HEK293 (cell line): ENCODE results near the gene COX5A.
A peak's percentile ranks its signal among the peaks of the same experiment; 100 is the strongest.

ENCODE experiments used
- CTCF ChIA-PET: fragments of 350-600 bp; formaldehyde crosslinking; extraction: SDS; loops from one replicate; lab custom pipeline; 2021; ENCODE audit warnings: antibody characterized with exemption; lab: Yijun Ruan, JAX
- POLR2A ChIA-PET: fragments of 300-600 bp; formaldehyde crosslinking; extraction: SDS; loops from one replicate; lab custom pipeline; 2020; ENCODE audit warnings: antibody characterized with exemption, inconsistent platforms; lab: Yijun Ruan, JAX
- H3K27ac ChIP-seq: fragments of 200-500 bp; sonication (Bioruptor generic); 2 replicates; pipeline ENCODE4 v1.5.1; 2014; ENCODE audit warnings: low read depth, low read length, control low read depth, inconsistent platforms; ENCODE audit errors: extremely low read depth
- H3K36me3 ChIP-seq, 2 experiments: fragments of 200-500 bp in 1 of 2; sonication (Bioruptor generic) in 1 of 2; 1 replicate in 1 of 2; 2 replicates in 1 of 2; pipeline ENCODE4 v1.5.1; 2014 to 2017; ENCODE audit warnings: inconsistent platforms in 2 of 2, low read length in 2 of 2; ENCODE audit not compliant: control insufficient read depth in 2 of 2, insufficient read depth in 1 of 2
- H3K4me1 ChIP-seq: fragments of 200-500 bp; sonication (Bioruptor generic); 2 replicates; pipeline ENCODE4 v1.5.1; 2014; ENCODE audit warnings: mild to moderate bottlenecking, low read length, inconsistent platforms; ENCODE audit not compliant: control insufficient read depth, insufficient read depth
- H3K4me3 ChIP-seq: 2 replicates; pipeline ENCODE4 v1.5.1; 2011; ENCODE audit warnings: low read depth, mild to moderate bottlenecking, control low read depth, low read length, moderate library complexity
- H3K9me3 ChIP-seq: fragments of 200-500 bp; sonication (Bioruptor generic); 2 replicates; pipeline ENCODE4 v1.5.1; 2014; ENCODE audit warnings: low read depth, low read length, inconsistent platforms; ENCODE audit not compliant: control insufficient read depth, insufficient read depth
- MZF1 ChIP-seq: fragments of 450-650 bp; formaldehyde crosslinking; IDR thresholded peaks from 2 replicates; pipeline ENCODE4 v1.5.1; 2017; ENCODE audit warnings: missing biosample characterization, missing genetic modification characterization, borderline replicate concordance
- PRDM1 ChIP-seq: fragments of 450-650 bp; formaldehyde crosslinking; IDR thresholded peaks from 2 replicates; pipeline ENCODE4; 2016; ENCODE audit warnings: missing biosample characterization, missing genetic modification characterization
- SP3 ChIP-seq: fragments of 450-650 bp; formaldehyde crosslinking; IDR thresholded peaks from 2 replicates; pipeline ENCODE4 v1.5.1; 2016; ENCODE audit warnings: missing biosample characterization, missing genetic modification characterization
- ZBTB1 ChIP-seq: fragments of 450-650 bp; formaldehyde crosslinking; IDR thresholded peaks from 2 replicates; pipeline ENCODE4 v1.5.1; 2016; ENCODE audit warnings: missing biosample characterization, missing genetic modification characterization
- ZBTB17 ChIP-seq: fragments of 450-650 bp; formaldehyde crosslinking; IDR thresholded peaks from 2 replicates; pipeline ENCODE4 v1.5.1; 2016; ENCODE audit warnings: missing biosample characterization, missing genetic modification characterization
- ZFP37 ChIP-seq: fragments of 450-650 bp; formaldehyde crosslinking; IDR thresholded peaks from 2 replicates; pipeline ENCODE4 v1.5.1; 2016; ENCODE audit warnings: missing biosample characterization, missing genetic modification characterization
- ZNF335 ChIP-seq: fragments of 450-650 bp; formaldehyde crosslinking; conservative IDR thresholded peaks from 2 replicates; pipeline ENCODE4 v1.5.1; 2016; ENCODE audit warnings: missing biosample characterization, missing genetic modification characterization
- ZNF394 ChIP-seq: fragments of 450-650 bp; formaldehyde crosslinking; IDR thresholded peaks from 2 replicates; pipeline ENCODE4 v1.5.1; 2016; ENCODE audit warnings: missing biosample characterization, missing genetic modification characterization, mild to moderate bottlenecking, moderate library complexity, borderline replicate concordance
- ZNF423 ChIP-seq: fragments of 450-650 bp; formaldehyde crosslinking; IDR thresholded peaks from 2 replicates; pipeline ENCODE4 v1.5.1; 2016; ENCODE audit warnings: missing biosample characterization, missing genetic modification characterization
- ZNF501 ChIP-seq: fragments of 450-650 bp; formaldehyde crosslinking; IDR thresholded peaks from 2 replicates; pipeline ENCODE4 v1.5.1; 2016; ENCODE audit warnings: missing biosample characterization, missing genetic modification characterization
- ZNF600 ChIP-seq: fragments of 450-650 bp; formaldehyde crosslinking; IDR thresholded peaks from 2 replicates; pipeline ENCODE4 v1.5.1; 2016; ENCODE audit warnings: missing biosample characterization, missing genetic modification characterization
- ZNF623 ChIP-seq: fragments of 450-650 bp; formaldehyde crosslinking; IDR thresholded peaks from 2 replicates; pipeline ENCODE4 v1.5.1; 2016; ENCODE audit warnings: missing biosample characterization, missing genetic modification characterization
- ZNF701 ChIP-seq: fragments of 450-650 bp; formaldehyde crosslinking; IDR thresholded peaks from 2 replicates; pipeline ENCODE4 v1.5.1; 2016; ENCODE audit warnings: missing biosample characterization, missing genetic modification characterization
- TF ChIP-seq, protein P1 (sequence below): fragments of 450-650 bp; formaldehyde crosslinking; IDR thresholded peaks from 2 replicates; pipeline ENCODE4 v1.5.1; 2016; ENCODE audit warnings: missing biosample characterization, missing genetic modification characterization
- TF ChIP-seq, protein P2 (sequence below): fragments of 450-650 bp; formaldehyde crosslinking; IDR thresholded peaks from 2 replicates; pipeline ENCODE4 v1.5.1; 2016; ENCODE audit warnings: missing biosample characterization, missing genetic modification characterization
- TF ChIP-seq, protein P3 (sequence below): fragments of 450-650 bp; formaldehyde crosslinking; IDR thresholded peaks from 2 replicates; pipeline ENCODE4 v1.5.1; 2017; ENCODE audit warnings: missing biosample characterization, missing genetic modification characterization
- TF ChIP-seq, protein P4 (sequence below): fragments of 450-650 bp; formaldehyde crosslinking; IDR thresholded peaks from 2 replicates; pipeline ENCODE4 v1.5.1; 2017; ENCODE audit warnings: missing biosample characterization, missing genetic modification characterization

COX5A gene

DNA sequence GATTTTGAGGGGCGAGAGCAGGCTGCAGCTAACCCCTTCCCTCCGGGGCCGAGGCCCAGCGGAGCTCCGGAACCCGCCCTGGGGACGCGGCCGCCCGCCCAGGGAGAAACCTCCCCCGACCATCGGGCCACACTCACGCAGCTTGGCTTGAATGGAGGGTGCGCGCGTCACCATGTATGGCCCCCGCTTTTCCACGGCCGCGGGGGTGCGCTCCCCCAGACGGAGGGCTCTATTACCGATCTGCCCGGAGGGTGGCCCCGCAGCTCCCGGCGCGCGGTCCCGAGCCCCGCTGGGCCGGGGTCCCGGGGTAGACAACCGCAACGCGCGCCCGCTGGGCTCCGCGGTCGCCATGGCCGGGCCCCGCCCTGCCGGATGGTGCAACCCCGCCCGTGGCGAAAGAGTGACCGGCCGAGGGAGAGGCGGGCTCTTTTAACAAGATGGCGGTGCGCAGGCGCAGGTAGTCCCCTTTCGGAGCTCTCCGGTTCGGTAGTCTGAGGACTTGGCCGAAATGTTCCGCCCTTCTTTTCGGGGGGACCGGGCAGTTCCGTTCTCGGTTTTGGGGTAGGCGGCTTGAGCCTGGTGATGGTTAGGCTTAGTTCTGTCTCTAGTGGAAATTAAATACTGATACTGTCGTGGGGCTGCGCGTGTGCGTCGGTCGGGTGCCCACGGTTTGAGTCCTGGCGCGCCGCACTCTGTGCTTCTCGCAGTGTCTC is 31.3 kb downstream of the COX5A start, which contains the start of gene FAM219B (continued):
- TF ChIP-seq, protein P1, sequence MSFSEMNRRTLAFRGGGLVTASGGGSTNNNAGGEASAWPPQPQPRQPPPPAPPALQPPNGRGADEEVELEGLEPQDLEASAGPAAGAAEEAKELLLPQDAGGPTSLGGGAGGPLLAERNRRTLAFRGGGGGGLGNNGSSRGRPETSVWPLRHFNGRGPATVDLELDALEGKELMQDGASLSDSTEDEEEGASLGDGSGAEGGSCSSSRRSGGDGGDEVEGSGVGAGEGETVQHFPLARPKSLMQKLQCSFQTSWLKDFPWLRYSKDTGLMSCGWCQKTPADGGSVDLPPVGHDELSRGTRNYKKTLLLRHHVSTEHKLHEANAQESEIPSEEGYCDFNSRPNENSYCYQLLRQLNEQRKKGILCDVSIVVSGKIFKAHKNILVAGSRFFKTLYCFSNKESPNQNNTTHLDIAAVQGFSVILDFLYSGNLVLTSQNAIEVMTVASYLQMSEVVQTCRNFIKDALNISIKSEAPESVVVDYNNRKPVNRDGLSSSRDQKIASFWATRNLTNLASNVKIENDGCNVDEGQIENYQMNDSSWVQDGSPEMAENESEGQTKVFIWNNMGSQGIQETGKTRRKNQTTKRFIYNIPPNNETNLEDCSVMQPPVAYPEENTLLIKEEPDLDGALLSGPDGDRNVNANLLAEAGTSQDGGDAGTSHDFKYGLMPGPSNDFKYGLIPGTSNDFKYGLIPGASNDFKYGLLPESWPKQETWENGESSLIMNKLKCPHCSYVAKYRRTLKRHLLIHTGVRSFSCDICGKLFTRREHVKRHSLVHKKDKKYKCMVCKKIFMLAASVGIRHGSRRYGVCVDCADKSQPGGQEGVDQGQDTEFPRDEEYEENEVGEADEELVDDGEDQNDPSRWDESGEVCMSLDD (tag by site-specific recombination), result peak; percentile 64

DNA sequence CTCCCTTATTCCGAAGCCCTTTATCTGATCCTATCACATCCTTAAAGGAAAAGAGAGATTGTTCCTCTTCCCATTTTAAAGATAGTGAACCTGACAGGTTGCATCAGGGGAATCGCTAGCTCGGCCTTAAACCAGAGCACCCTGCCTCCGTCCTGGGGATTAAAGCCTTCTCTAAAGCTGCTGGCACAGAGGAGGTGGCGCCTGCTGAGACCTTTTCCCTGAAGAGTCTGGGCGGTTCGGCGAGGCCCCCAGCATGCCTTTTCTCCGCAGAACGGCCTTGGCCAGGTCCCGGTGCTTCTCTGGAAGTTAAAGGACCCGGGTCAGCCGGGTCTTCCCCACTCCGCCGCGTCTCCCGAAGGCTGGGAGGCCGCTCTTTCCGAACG is 31.8 kb downstream of the COX5A start:
- Histone ChIP-seq H3K4me3 (peak overlapping the region; percentile 82), H3K27ac (peak overlapping the region; percentile 89), H3K9me3 (no peaks in the 10 kb centered on the region), H3K4me1 (peaks cover 3% of the 10 kb centered on the region; the same call in 1 of the 2 replicates), H3K36me3 (peaks cover 32 to 45% of the 10 kb centered on the region in 2 experiments)
- TF ChIP-seq, protein P2, sequence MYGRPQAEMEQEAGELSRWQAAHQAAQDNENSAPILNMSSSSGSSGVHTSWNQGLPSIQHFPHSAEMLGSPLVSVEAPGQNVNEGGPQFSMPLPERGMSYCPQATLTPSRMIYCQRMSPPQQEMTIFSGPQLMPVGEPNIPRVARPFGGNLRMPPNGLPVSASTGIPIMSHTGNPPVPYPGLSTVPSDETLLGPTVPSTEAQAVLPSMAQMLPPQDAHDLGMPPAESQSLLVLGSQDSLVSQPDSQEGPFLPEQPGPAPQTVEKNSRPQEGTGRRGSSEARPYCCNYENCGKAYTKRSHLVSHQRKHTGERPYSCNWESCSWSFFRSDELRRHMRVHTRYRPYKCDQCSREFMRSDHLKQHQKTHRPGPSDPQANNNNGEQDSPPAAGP, result no peak
- TF ChIP-seq ZNF623 (no peak), ZNF501 (tag by site-specific recombination) (0 out of 2 replicates have a peak, but pooled peaks have one; percentile 38), SP3 (tag by site-specific recombination) (peak; percentile 12; the same call in 1 of the 2 replicates), ZNF600 (tag by site-specific recombination) (peak; percentile 70; the same call in 1 of the 2 replicates), PRDM1 (tag by site-specific recombination) (peak; percentile 67; the same call in 1 of the 2 replicates), ZNF423 (tag by site-specific recombination) (no peak), ZBTB17 (tag by site-specific recombination) (peak; percentile 96), ZBTB1 (tag by site-specific recombination) (no peak), MZF1 (tag by site-specific recombination) (0 out of 2 replicates have a peak, but pooled peaks have one; percentile 14), ZNF394 (peak; percentile 38; the same call in 1 of the 2 replicates), ZNF335 (peak; percentile 89), ZFP37 (tag by site-specific recombination) (peak; percentile 83; the same call in 1 of the 2 replicates), ZNF701 (no peak)
- TF ChIP-seq, protein P3, sequence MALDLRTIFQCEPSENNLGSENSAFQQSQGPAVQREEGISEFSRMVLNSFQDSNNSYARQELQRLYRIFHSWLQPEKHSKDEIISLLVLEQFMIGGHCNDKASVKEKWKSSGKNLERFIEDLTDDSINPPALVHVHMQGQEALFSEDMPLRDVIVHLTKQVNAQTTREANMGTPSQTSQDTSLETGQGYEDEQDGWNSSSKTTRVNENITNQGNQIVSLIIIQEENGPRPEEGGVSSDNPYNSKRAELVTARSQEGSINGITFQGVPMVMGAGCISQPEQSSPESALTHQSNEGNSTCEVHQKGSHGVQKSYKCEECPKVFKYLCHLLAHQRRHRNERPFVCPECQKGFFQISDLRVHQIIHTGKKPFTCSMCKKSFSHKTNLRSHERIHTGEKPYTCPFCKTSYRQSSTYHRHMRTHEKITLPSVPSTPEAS (tag by site-specific recombination), result peak; percentile 31; the same call in 1 of the 2 replicates
- TF ChIP-seq, protein P4, sequence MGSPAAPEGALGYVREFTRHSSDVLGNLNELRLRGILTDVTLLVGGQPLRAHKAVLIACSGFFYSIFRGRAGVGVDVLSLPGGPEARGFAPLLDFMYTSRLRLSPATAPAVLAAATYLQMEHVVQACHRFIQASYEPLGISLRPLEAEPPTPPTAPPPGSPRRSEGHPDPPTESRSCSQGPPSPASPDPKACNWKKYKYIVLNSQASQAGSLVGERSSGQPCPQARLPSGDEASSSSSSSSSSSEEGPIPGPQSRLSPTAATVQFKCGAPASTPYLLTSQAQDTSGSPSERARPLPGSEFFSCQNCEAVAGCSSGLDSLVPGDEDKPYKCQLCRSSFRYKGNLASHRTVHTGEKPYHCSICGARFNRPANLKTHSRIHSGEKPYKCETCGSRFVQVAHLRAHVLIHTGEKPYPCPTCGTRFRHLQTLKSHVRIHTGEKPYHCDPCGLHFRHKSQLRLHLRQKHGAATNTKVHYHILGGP (tag by site-specific recombination), result peak; percentile 31; the same call in 1 of the 2 replicates
- ChIA-PET POLR2A (interaction anchor here (0.5 to 2.5 kb wide), 21 partner anchors 9 to 419 kb away, joined by 3 to 36 read pairs (median 5); partner anchors contain the start of genes COX5A, MPI, RPP25 and SCAMP2), CTCF (interaction anchor here (0.6 to 8.7 kb wide), 11 partner anchors 9 to 703 kb away, joined by 3 to 79 read pairs (median 4); partner anchors contain the start of gene STRA6)
